ENCODE measurements around the gene RIMS4. TPM values are rescaled to one million over a fixed set of nuclear protein-coding genes. Genes with fewer than 3 reads are reported as not detected.

RIMS4 gene
- total RNA-seq, 1 donor from 2014 or later = not detected

GRCh38 chr20:44743916-44744655 is 66.3 kb downstream of the RIMS4 start:
- no peak for DNase-seq (ENCODE audit: extremely low read depth, low read depth, low spot score)

GRCh38 chr20:44743080-44743701 is 67.2 kb downstream of the RIMS4 start:
- DNase-seq (ENCODE audit: extremely low read depth, low read depth, low spot score) = no peak

GRCh38 chr20:44742304-44743079 is 67.9 kb downstream of the RIMS4 start:
- no peak for DNase-seq (ENCODE audit: extremely low read depth, low read depth, low spot score)

- no peak for DNase-seq (ENCODE audit: extremely low read depth, low read depth, low spot score)
Measured at GRCh38 chr20:44739942-44740341, 70.4 kb downstream of the RIMS4 start.

- DNase-seq (ENCODE audit: extremely low read depth, low read depth, low spot score) = no peak
Measured at GRCh38 chr20:44738813-44739477, 71.4 kb downstream of the RIMS4 start.

- DNase-seq (ENCODE audit: extremely low read depth, low read depth, low spot score) = no peak
Measured at GRCh38 chr20:44737116-44737515, 73.2 kb downstream of the RIMS4 start.

- DNase-seq (ENCODE audit: extremely low read depth, low read depth, low spot score) = peak; percentile 74
Measured at GRCh38 chr20:44736170-44737021, 74.0 kb downstream of the RIMS4 start.

GRCh38 chr20:44735816-44736169 is 74.6 kb downstream of the RIMS4 start:
- DNase-seq (ENCODE audit: extremely low read depth, low read depth, low spot score) = no peak

- no peak for DNase-seq (ENCODE audit: extremely low read depth, low read depth, low spot score)
Measured at GRCh38 chr20:44734938-44735337, 75.4 kb downstream of the RIMS4 start.

- no peak for DNase-seq (ENCODE audit: extremely low read depth, low read depth, low spot score)
Measured at GRCh38 chr20:44733341-44734069, 76.8 kb downstream of the RIMS4 start.

GRCh38 chr20:44732327-44732726 is 78.0 kb downstream of the RIMS4 start:
- no peak for DNase-seq (ENCODE audit: extremely low read depth, low read depth, low spot score)

GRCh38 chr20:44731657-44732056 is 78.7 kb downstream of the RIMS4 start:
- DNase-seq (ENCODE audit: extremely low read depth, low read depth, low spot score) = no peak

- DNase-seq (ENCODE audit: extremely low read depth, low read depth, low spot score) = peak; percentile 70
Measured at GRCh38 chr20:44730441-44730840, 79.9 kb downstream of the RIMS4 start.

- no peak for DNase-seq (ENCODE audit: extremely low read depth, low read depth, low spot score)
Measured at GRCh38 chr20:44728801-44729443, 81.4 kb downstream of the RIMS4 start.

GRCh38 chr20:44727651-44728050 is 82.7 kb downstream of the RIMS4 start:
- no peak for DNase-seq (ENCODE audit: extremely low read depth, low read depth, low spot score)

- DNase-seq (ENCODE audit: extremely low read depth, low read depth, low spot score) = no peak
Measured at GRCh38 chr20:44727039-44727438, 83.3 kb downstream of the RIMS4 start.

- DNase-seq (ENCODE audit: extremely low read depth, low read depth, low spot score) = no peak
Measured at GRCh38 chr20:44725837-44726236, 84.5 kb downstream of the RIMS4 start.

- no peak for DNase-seq (ENCODE audit: extremely low read depth, low read depth, low spot score)
Measured at GRCh38 chr20:44724423-44725091, 85.8 kb downstream of the RIMS4 start.
